GDM1 (cell line): ENCODE data around the gene KLHL5.
"Not testable (repeated sequence)": the region's sequence is repeated elsewhere in the genome, so short reads cannot be mapped to it uniquely, and the experiment has no call there.

Source experiments
- DNase-seq: peaks from one replicate; lab custom pipeline; 2025; lab: John Stamatoyannopoulos, UW

Gene KLHL5

GRCh38 chr4:39062094-39062769 lies at the start of gene KLHL5:
Gene KLHL5, plus strand, starts transcription at chr4:39062232. Its CDS starts 421 bp downstream, at chr4:39062653.
- no peak for DNase-seq

GRCh38 chr4:39014028-39014427 lies 48.0 kb upstream of the KLHL5 start:
- DNase-seq, result no peak

GRCh38 chr4:39020130-39020529 lies 41.9 kb upstream of the KLHL5 start:
- no peak for DNase-seq

- no peak for DNase-seq
Measured at GRCh38 chr4:39021631-39022030, 40.4 kb upstream of the KLHL5 start.

- no peak for DNase-seq
Measured at GRCh38 chr4:39022241-39022640, 39.8 kb upstream of the KLHL5 start.

- no peak for DNase-seq
Measured at GRCh38 chr4:39023059-39023458, 39.0 kb upstream of the KLHL5 start.

- no peak for DNase-seq
Measured at GRCh38 chr4:39024311-39024865, 37.6 kb upstream of the KLHL5 start.

GRCh38 chr4:39025552-39026085 lies 36.4 kb upstream of the KLHL5 start:
- DNase-seq, result peak; percentile 14

- DNase-seq, result no peak
Measured at GRCh38 chr4:39026096-39026495, 35.9 kb upstream of the KLHL5 start.

- DNase-seq, result no peak
Measured at GRCh38 chr4:39029752-39030694, 32.0 kb upstream of the KLHL5 start.

GRCh38 chr4:39030725-39031124 lies 31.3 kb upstream of the KLHL5 start:
- no peak for DNase-seq

GRCh38 chr4:39031590-39032020 lies 30.4 kb upstream of the KLHL5 start:
- DNase-seq, result not testable (repeated sequence)

GRCh38 chr4:39032218-39033085 lies 29.6 kb upstream of the KLHL5 start, which contains the start of gene TMEM156:
Gene TMEM156, minus strand, starts transcription at chr4:39032409. Its CDS starts 96 bp downstream, at chr4:39032313.
- DNase-seq, result peak; percentile 53

- no peak for DNase-seq
Measured at GRCh38 chr4:39036172-39036571, 25.9 kb upstream of the KLHL5 start.

- DNase-seq, result no peak
Measured at GRCh38 chr4:39037491-39037825, 24.6 kb upstream of the KLHL5 start.

- DNase-seq, result no peak
Measured at GRCh38 chr4:39037941-39038340, 24.1 kb upstream of the KLHL5 start.

GRCh38 chr4:39039108-39039507 lies 22.9 kb upstream of the KLHL5 start:
- no peak for DNase-seq

GRCh38 chr4:39042366-39042765 lies 19.7 kb upstream of the KLHL5 start:
- DNase-seq, result no peak

GRCh38 chr4:39043058-39043860 lies 18.8 kb upstream of the KLHL5 start:
- DNase-seq, result no peak

- DNase-seq, result no peak
Measured at GRCh38 chr4:39043861-39044363, 18.1 kb upstream of the KLHL5 start.
